LNCAP (cell line): ENCODE measurements around the gene EXOSC5.

Experiments
- CTCF ChIP-seq: fragments of 450-650 bp; IDR thresholded peaks from 2 replicates; pipeline ENCODE4 v1.5.1; 2017; ENCODE audit warnings: mild to moderate bottlenecking

The EXOSC5 gene

GRCh38 chr19:41397086-41398049 is at the start of gene EXOSC5, which contains the start of gene BCKDHA:
Gene EXOSC5, minus strand, starts transcription at chr19:41397359. Its CDS starts 31 bp downstream, at chr19:41397328.
Gene BCKDHA, plus strand, starts transcription at chr19:41397818. Its CDS starts 10 bp downstream, at chr19:41397828.
- TF ChIP-seq CTCF: no peak

- TF ChIP-seq CTCF: no peak
Observed at GRCh38 chr19:41445575-41445974, 48.4 kb upstream of the EXOSC5 start.

GRCh38 chr19:41443813-41444455 is 46.8 kb upstream of the EXOSC5 start:
- no peak for TF ChIP-seq CTCF

- TF ChIP-seq CTCF: no peak
Observed at GRCh38 chr19:41442473-41443355, 45.6 kb upstream of the EXOSC5 start, which contains the start of gene ERICH4. Gene ERICH4, plus strand, starts transcription at chr19:41443156. Its CDS starts 14 bp downstream, at chr19:41443170.

GRCh38 chr19:41441321-41441945 is 44.3 kb upstream of the EXOSC5 start:
- no peak for TF ChIP-seq CTCF

GRCh38 chr19:41439441-41440222 is 42.5 kb upstream of the EXOSC5 start, which contains the start of gene DMAC2:
Gene DMAC2, minus strand, starts transcription at chr19:41439912. Its CDS starts 13 bp downstream, at chr19:41439899.
- peak; percentile 49; the same call in 1 of the 2 replicates for TF ChIP-seq CTCF
